T-helper 9 cell (primary cell): ENCODE measurements around the gene NSMF.
A peak's percentile ranks its signal among the peaks of the same experiment; 100 is the strongest.
"Not testable (repeated sequence)": the region's sequence is repeated elsewhere in the genome, so short reads cannot be mapped to it uniquely, and the experiment has no call there.

Experiments used
- DNase-seq: peaks from one replicate; pipeline ENCODE4 v3.0.0-alpha.2; 2020

The NSMF gene

DNA sequence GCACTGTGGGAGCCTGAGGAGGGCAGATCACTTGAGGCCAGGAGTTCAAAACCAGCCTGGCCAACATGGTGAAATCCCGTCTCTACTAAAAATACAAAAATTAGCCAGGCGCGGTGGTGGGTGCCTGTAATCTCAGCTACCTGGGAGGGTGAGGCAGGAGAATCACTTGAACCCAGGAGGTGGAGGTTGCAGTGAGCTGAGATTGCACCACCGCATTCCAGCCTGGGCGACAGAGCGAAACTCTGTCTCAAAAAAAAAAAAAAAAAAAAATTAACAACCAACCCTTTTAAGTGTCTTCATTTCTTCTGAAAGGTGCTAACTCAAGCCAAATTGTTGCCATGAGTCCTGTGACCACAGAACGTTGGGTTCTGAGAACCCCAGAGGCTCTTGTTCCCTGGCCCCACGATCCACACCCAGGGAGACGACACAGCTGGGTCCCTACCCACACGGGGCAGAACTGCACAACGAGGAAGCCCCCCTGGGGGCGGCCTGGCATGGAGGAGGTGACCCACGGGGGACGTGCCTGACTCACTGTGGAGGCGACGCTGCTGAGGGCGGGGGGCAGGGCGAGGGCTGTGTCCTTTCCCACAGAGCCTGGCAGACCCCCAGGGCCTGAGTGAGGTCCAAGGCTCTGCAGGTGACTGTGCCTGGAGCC is 48.8 kb downstream of the NSMF start:
- not testable (repeated sequence) for DNase-seq

DNA sequence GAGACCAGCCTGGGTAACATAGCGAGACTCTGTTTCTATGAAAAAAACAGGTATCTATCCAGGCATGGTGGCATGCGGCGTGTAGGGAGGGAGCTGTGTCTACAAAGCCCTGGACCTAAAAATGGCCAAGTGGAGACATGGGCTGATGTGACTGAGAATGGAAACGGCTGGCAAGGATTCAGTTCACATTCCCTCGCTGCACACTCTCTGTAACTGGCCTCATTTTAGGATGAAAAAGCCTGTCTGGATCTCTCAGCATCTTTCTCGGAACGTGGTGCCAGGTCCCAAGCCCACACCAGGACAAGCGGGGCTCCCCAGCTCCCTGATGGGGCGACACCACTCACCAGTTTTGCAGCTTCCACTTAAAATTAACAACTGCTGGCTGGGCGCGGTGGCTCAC is 49.6 kb downstream of the NSMF start:
- no peak for DNase-seq

DNA sequence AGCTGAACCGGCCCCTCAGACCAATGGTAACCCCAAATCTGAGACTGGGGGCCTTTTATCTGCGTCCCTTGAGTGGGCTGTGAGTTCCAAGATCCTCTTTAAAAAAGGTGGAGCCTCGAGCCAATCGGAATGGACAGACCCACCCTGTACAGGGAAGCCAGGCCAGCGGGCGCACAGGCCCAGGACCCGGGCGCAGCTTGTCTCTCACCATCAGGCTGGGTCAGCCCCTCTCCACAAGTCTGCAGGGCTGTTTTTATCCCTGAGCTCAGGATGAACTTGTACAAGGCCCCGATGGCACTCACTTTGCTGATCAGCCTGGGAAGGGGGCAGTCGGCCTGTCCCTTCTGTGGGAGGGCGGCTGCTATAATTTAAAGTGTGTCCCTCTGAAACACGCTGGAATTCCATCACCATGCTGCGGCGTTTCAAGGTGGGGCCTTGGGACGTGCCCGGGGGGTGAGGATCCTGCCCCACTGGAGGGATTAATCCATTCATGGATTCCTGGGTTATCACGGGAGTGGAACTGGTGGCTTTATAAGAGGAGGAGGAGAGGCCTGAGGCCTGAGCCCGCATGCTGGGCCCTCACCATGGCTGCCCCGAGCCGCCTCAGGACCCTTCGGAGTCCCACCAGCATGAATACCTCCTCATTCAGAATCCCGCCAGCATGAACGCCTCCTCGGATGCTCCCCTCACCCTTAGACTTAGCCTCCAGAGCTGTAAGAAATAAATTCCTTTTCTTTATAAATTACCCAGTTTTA is 50.3 kb downstream of the NSMF start:
- no peak for DNase-seq

DNA sequence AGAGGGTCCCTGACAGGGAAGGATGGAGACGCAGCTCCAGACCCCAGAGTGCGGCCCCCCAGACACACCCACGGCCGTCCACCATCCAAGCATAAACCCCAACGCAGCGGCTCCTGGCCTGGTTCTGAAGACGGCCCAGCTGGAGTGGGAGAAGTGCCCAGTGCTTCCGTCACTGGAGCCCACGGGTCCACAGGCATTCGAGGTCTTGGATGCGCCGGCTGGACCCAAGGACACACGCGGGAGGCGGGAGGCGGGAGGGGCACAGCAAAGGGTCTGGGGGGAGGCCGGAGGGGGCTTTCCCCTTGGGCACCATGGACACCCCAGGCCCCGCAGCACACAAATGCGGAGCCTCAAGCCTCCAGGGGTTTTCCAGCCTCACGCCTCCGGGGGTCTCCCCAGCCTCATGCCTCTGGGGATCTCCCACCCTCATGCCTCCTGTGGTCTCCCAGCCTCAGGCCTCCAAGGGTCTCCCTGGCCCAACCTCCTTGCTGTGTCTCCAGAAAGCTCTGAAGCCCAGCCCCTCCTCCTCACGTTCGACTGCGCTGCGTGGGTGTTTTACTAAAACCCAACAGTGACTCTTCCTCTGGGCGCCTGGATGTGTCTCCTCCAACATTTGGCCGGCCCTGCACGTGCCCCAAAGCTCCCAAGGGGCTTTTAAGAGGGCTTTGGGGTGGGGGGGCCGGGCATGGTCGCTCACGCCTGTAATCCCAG is 51.4 kb downstream of the NSMF start:
- no peak for DNase-seq

DNA sequence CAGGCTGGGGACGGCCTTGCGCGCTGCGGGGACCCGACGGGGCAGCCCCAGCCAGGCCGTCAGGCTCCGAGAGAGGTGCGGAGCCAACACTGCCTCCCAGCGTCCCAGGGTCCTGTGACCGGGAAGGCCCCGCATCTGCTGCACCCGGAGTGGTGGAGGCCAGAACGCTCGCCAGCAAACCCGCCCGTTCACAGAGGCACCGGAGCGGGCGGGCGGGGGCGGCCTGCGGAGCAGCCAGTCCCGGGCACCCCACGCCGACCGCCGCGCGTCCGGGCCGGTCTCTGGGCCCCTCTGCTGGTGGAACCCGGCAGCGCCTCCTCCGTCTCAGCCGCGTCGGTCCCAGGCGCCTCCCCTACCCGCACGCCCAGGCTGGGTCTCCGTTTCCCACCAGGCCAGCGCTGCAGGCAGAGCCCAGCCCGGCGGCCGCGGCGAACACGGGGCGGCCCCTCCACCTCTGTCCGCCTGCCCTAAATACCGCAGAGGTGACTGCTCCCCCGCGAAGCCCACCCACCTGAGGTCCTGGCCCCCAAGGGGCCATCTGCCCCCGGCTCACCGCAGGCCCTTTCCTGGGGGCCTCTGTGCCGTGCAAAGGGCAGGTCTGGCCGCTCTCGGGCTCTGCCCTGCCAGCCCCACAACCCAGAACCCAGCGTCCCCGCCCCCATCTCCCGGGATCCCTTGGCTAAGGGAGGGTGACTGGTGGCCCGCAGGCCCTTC is 52.1 kb downstream of the NSMF start:
- peak; percentile 44 for DNase-seq

DNA sequence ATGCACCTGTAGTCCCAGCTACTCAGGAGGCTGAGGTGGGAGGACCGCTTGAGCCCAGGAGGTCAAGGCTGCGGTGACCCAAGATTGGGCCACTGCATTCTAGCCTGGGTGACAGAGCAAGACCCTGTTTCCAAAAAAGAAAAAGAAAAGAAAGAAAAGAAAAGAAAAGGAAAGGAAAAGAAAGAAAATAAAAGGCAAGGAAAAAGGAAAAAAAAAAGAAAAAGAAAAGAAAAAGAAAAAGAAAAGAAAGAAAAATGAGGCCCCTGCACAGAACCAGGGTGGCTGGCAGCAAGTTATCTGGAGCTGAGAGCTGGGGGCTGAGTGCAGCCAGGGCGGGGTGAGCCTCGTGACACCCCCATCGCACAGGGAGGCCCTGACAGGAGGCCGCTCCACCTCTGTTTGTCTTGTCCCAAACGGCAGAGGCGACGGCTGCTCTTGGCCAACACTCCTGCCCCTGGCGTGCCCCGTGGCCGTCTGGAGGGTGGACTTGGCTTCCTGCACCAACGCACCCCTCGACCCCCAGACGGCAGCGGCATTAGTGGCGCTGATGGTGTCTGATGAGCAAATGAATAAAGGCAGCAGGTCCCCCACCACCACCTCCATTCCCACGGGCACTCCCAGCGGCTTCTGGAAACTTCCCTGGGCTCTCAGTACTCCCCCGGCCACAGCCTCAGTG is 52.9 kb downstream of the NSMF start:
- no peak for DNase-seq

DNA sequence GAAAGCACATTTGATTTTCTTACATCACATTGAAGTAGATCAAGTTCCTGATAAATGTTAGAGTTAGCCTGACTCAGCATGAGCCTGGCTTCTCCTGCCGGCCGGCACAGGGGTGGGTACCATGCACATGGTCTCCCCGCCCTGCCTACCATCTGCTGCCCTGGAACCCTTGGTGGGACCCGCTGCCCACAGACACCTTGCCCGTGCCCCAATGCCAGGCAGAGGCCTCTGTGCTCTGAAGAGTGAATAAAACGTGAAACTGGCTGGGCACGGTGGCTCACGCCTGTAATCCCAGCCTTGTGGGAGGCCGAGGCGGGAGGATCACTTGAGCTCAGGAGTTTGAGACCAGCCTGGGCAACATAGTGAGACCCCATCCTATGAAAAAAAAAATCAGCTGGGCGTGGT is 53.5 kb downstream of the NSMF start:
- DNase-seq: no peak

DNA sequence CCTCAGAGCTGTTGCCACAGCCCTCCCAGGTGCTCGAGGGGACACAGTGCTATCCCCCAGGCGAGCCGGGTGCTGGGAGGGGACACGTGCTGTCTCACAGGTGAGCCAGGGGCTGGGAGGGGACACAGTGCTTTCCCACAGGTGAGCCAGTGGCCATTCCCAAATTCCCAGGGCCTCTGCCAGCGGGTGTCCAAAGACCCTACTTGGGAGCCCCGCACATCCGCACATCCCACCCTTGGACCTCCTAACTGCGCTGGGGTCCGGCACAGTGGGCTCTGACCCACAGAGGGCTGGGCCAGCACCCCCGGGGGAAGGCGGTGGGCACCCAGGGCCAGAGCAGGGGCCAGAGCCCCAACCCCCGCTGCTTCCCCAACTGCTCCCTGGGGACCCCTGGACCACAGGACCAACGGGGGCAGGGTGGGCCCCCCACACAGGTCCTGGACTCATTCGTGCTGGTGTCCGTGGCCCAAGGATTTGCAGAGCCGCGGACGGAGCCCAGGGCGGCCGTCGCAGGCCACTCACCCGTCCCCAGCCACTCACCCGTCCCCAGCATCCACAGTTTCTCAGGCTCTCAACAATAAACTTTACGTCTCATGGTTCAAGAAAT is 54.1 kb downstream of the NSMF start:
- no peak for DNase-seq

DNA sequence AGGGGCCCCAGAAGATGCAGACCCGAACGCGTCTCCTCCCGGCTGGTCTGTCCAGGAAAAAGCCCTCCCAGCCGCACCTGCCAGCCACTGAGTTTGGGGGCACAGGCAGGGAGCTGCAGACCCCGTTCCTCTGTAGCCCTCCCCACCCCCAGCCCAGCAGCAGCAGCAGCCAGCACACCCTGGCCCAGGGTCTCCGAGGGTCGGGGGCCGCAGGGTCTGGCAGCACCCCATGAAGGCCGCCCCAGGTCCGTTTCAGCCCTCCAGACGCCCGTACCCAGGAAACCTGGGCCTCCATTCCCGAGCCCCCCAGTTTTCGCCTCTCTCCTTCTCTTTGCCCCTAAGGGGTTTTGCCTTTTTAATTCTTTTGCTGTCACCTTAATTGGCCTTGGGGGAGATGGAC is 55.9 kb downstream of the NSMF start:
- DNase-seq: no peak

DNA sequence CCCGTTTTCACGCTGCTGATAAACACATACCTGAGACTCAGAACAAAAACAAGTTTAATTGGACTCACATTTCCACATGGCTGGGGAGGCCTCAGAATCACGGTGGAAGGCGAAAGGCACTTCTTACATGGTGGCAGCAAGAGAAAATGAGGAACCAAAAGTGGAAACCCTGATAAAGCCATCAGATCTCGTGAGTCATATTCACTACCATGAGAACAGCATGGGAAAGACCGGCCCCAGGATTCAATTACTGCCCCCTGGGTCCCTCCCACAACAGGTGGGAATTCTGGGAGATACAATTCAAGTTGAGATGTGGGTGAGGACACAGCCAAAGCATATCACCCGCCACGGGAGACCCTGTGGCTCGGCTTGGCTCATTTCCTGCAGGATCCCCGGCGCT is 56.4 kb downstream of the NSMF start:
- no peak for DNase-seq

DNA sequence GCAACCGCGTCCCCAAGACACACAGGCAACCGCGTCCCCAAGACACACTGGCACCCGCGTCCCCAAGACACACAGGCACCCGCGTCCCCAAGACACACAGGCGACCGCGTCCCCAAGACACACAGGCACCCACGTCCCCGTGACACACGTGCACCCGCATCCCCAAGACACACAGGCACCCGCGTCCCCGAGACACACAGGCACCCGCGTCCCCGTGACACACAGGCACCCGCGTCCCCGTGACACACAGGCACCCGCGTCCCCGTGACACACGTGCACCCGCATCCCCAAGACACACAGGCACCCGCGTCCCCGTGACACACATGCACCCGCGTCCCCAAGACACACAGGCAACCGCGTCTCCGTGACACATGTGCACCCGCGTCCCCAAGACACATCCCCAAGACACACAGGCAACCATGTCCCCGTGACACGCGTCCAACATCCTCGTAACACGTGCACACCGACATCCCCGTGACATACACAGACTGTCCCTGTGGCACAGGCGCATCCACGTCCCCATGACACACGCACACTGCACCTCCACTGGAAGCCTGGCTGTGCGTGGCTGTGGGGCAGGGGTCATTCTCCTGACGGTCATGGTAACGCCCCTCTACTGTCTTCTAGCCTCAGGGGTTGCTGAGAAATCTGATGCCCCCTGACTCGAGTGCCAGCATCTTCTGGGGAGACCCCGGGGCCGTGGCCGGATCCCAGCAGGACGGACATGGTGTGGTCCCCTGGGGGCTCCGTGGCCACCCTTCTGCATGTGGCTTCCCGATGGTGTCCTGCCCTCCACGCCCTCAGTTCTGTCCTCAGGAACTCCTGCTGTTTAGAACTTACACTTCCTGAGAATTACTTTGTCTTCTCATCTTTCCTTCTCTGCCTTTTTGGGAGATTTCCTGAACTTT is 60.3 kb downstream of the NSMF start:
- no peak for DNase-seq

DNA sequence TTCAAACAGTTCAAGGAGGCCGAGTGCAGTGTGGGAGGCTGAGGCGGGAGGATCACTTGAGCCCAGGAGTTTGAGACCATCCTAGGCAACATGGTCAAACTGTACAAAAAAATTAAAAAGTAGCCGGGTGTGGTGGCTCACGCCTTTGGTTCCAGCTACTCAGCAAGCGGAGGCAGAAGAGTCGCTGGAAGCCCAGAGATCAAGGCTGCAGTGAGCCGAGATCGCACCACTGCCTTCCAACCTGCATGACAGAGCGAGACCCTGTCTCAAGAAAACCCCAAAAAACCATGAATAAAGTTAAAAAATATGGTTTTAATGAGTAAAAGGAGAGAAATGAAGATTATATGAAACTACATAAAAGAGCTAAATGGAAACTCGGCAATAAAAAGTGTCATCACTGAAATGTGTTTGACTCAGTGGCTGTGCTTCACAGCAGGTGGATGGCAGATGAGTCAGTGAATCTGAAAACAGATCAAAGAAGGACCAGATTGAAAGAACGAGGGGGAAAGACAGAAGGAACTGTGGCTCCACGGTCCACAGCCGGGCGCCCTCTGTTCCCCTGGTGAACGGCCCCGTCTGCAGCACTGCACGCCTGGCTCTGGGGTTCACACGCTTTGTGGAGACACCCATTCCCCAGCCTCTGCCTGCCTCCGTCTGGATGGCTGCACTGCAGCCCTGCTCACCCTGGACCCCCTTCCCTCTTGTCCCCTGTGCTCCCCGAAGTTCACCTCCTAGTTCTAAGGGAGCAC is 61.3 kb downstream of the NSMF start:
- no peak for DNase-seq
